ENCODE data around the gene ZNF414.

ZNF414 gene

GRCh38 chr19:8539621-8540149 lies 25.7 kb upstream of the ZNF414 start:
- DNase-seq (ENCODE audit: insufficient read length, low spot score) = no peak
- no peak for TF ChIP-seq POU2F2 (IDR thresholded peaks at IDR 0.05; ENCODE audit: low read depth, low read length)
- no peak for FAIRE-seq

- FAIRE-seq (no peak), DNase-seq (ENCODE audit: insufficient read length, low spot score) (no peak)
- no peak for TF ChIP-seq SPI1 (IDR thresholded peaks at IDR 0.05; ENCODE audit: low read depth, low read length)
- TF ChIP-seq POLR2AphosphoS5 (IDR thresholded peaks at IDR 0.05; ENCODE audit: low read depth, low read length) = no peak
- TF ChIP-seq TAF1 (IDR thresholded peaks at IDR 0.05; ENCODE audit: low read depth, low read length) = no peak
- no peak for TF ChIP-seq POU2F2 (IDR thresholded peaks at IDR 0.05; ENCODE audit: low read depth, low read length)
- TF ChIP-seq PAX5 (IDR thresholded peaks at IDR 0.05; ENCODE audit: insufficient read depth, low read length, severe bottlenecking) = no peak
- TF ChIP-seq POLR2A (IDR thresholded peaks at IDR 0.05; ENCODE audit: low read depth, low read length) = no peak
These were observed 23.1 kb upstream of the ZNF414 start for GRCh38 chr19:8537099-8537498.

GRCh38 chr19:8536282-8536681 lies 22.3 kb upstream of the ZNF414 start:
- DNase-seq (ENCODE audit: insufficient read length, low spot score) = no peak
- FAIRE-seq = no peak
- TF ChIP-seq POLR2AphosphoS5 (IDR thresholded peaks at IDR 0.05; ENCODE audit: low read depth, low read length) (no peak), PAX5 (IDR thresholded peaks at IDR 0.05; ENCODE audit: insufficient read depth, low read length, severe bottlenecking) (no peak), SPI1 (IDR thresholded peaks at IDR 0.05; ENCODE audit: low read depth, low read length) (no peak), POLR2A (IDR thresholded peaks at IDR 0.05; ENCODE audit: low read depth, low read length) (no peak), TAF1 (IDR thresholded peaks at IDR 0.05; ENCODE audit: low read depth, low read length) (no peak), POU2F2 (IDR thresholded peaks at IDR 0.05; ENCODE audit: low read depth, low read length) (no peak)

- FAIRE-seq (no peak), DNase-seq (ENCODE audit: insufficient read length, low spot score) (no peak)
- no peak for TF ChIP-seq PAX5 (IDR thresholded peaks at IDR 0.05; ENCODE audit: insufficient read depth, low read length, severe bottlenecking)
- TF ChIP-seq POLR2A (IDR thresholded peaks at IDR 0.05; ENCODE audit: low read depth, low read length) = no peak
- no peak for TF ChIP-seq TAF1 (IDR thresholded peaks at IDR 0.05; ENCODE audit: low read depth, low read length)
- TF ChIP-seq POU2F2 (IDR thresholded peaks at IDR 0.05; ENCODE audit: low read depth, low read length) = no peak
- no peak for TF ChIP-seq SPI1 (IDR thresholded peaks at IDR 0.05; ENCODE audit: low read depth, low read length)
These were observed 18.3 kb upstream of the ZNF414 start for GRCh38 chr19:8532225-8532624.

GRCh38 chr19:8531470-8531869 lies 17.5 kb upstream of the ZNF414 start:
- no peak for DNase-seq (ENCODE audit: insufficient read length, low spot score)
- FAIRE-seq = no peak
- TF ChIP-seq PAX5 (IDR thresholded peaks at IDR 0.05; ENCODE audit: insufficient read depth, low read length, severe bottlenecking) (no peak), SPI1 (IDR thresholded peaks at IDR 0.05; ENCODE audit: low read depth, low read length) (no peak), TAF1 (IDR thresholded peaks at IDR 0.05; ENCODE audit: low read depth, low read length) (no peak), POU2F2 (IDR thresholded peaks at IDR 0.05; ENCODE audit: low read depth, low read length) (no peak), POLR2A (IDR thresholded peaks at IDR 0.05; ENCODE audit: low read depth, low read length) (no peak), POLR2AphosphoS5 (IDR thresholded peaks at IDR 0.05; ENCODE audit: low read depth, low read length) (no peak)

- TF ChIP-seq POLR2AphosphoS5 (IDR thresholded peaks at IDR 0.05; ENCODE audit: low read depth, low read length) (no peak), POU2F2 (IDR thresholded peaks at IDR 0.05; ENCODE audit: low read depth, low read length) (no peak), SPI1 (IDR thresholded peaks at IDR 0.05; ENCODE audit: low read depth, low read length) (no peak), POLR2A (IDR thresholded peaks at IDR 0.05; ENCODE audit: low read depth, low read length) (no peak), PAX5 (IDR thresholded peaks at IDR 0.05; ENCODE audit: insufficient read depth, low read length, severe bottlenecking) (no peak), TAF1 (IDR thresholded peaks at IDR 0.05; ENCODE audit: low read depth, low read length) (no peak)
- FAIRE-seq (no peak), DNase-seq (ENCODE audit: insufficient read length, low spot score) (no peak)
These were observed 16.2 kb upstream of the ZNF414 start for GRCh38 chr19:8530061-8530679.

GRCh38 chr19:8529369-8530006 lies 15.5 kb upstream of the ZNF414 start:
- DNase-seq (ENCODE audit: insufficient read length, low spot score) = no peak
- TF ChIP-seq TAF1 (IDR thresholded peaks at IDR 0.05; ENCODE audit: low read depth, low read length) (no peak), SPI1 (IDR thresholded peaks at IDR 0.05; ENCODE audit: low read depth, low read length) (no peak), PAX5 (IDR thresholded peaks at IDR 0.05; ENCODE audit: insufficient read depth, low read length, severe bottlenecking) (no peak)
- peak; percentile 33 for FAIRE-seq

GRCh38 chr19:8528500-8528899 lies 14.5 kb upstream of the ZNF414 start:
- TF ChIP-seq POLR2A (IDR thresholded peaks at IDR 0.05; ENCODE audit: low read depth, low read length) = no peak
- no peak for TF ChIP-seq PAX5 (IDR thresholded peaks at IDR 0.05; ENCODE audit: insufficient read depth, low read length, severe bottlenecking)
- TF ChIP-seq SPI1 (IDR thresholded peaks at IDR 0.05; ENCODE audit: low read depth, low read length) = no peak
- TF ChIP-seq POU2F2 (IDR thresholded peaks at IDR 0.05; ENCODE audit: low read depth, low read length) = no peak
- TF ChIP-seq TAF1 (IDR thresholded peaks at IDR 0.05; ENCODE audit: low read depth, low read length) = no peak
- no peak for TF ChIP-seq POLR2AphosphoS5 (IDR thresholded peaks at IDR 0.05; ENCODE audit: low read depth, low read length)
- FAIRE-seq (no peak), DNase-seq (ENCODE audit: insufficient read length, low spot score) (no peak)

- FAIRE-seq (no peak), DNase-seq (ENCODE audit: insufficient read length, low spot score) (no peak)
- TF ChIP-seq TAF1 (IDR thresholded peaks at IDR 0.05; ENCODE audit: low read depth, low read length) = no peak
- no peak for TF ChIP-seq POLR2AphosphoS5 (IDR thresholded peaks at IDR 0.05; ENCODE audit: low read depth, low read length)
- no peak for TF ChIP-seq SPI1 (IDR thresholded peaks at IDR 0.05; ENCODE audit: low read depth, low read length)
- TF ChIP-seq POLR2A (IDR thresholded peaks at IDR 0.05; ENCODE audit: low read depth, low read length) = no peak
- TF ChIP-seq POU2F2 (IDR thresholded peaks at IDR 0.05; ENCODE audit: low read depth, low read length) = no peak
- no peak for TF ChIP-seq PAX5 (IDR thresholded peaks at IDR 0.05; ENCODE audit: insufficient read depth, low read length, severe bottlenecking)
These were observed 12.6 kb upstream of the ZNF414 start for GRCh38 chr19:8526345-8527091.

Measured in GM12891 (cell line).